Right lobe of liver (tissue), 4 donors: ENCODE data around the gene ACER1.

ENCODE experiments used
- POLR2A ChIP-seq: fragments of 450-650 bp; IDR thresholded peaks from one replicate; pipeline ENCODE4 v1.6.1; 2017; ENCODE audit warnings: antibody characterized with exemption, mild to moderate bottlenecking
- TF ChIP-seq, protein P1 (sequence below), 4 donors: fragments of 200-600 bp in 3 of 4; fragments of 450-650 bp in 1 of 4; IDR thresholded peaks; one replicate each; pipeline versions ENCODE4 v1.5.1 to v1.8.0; 2016 to 2022; ENCODE audit warnings: antibody characterized with exemption in 4 of 4, mild to moderate bottlenecking in 2 of 4
- donor health status: DM: no; HTN: no; CAD: no.
- donor health status: DM: no; HTN: no; CAD: no.
- donor health status: DM: no; HTN: yes; CAD: no.

DNA sequence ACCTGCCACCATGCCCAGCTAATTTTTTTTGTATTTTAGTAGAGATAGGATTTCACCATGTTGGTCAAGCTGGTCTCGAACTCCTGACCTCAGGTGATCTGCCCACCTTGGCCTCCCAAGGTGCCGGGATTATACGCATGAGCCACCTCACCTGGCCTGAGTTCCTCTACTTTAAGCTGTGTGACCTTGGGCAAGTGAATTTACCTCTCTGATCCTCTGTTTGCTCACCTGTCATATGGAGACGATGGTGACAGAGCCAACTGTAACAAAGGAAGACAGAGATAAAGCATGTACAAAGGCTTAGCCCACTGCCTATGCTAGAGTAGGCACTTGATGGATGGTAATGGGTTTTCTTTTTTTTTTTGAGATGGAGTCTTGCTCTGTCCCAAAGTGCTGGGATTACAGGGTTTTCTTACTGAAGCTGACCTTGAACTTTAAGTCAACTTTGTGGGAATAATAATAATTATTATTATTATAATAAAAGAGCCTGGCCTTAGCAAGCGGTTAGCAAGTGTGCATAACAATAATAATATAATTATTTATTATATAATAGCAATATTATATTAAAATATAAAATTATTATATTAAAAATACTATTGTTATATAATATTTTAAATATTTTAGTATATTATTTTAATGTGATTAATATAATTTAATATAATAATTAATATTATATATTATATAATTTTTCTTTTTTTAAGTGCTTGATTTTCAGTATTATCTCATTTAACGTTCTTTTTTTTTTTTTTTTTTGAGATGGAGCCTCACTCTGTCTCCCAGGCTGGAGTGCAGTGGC, 1.3 kb upstream of the ACER1 start:
- TF ChIP-seq, protein P1, sequence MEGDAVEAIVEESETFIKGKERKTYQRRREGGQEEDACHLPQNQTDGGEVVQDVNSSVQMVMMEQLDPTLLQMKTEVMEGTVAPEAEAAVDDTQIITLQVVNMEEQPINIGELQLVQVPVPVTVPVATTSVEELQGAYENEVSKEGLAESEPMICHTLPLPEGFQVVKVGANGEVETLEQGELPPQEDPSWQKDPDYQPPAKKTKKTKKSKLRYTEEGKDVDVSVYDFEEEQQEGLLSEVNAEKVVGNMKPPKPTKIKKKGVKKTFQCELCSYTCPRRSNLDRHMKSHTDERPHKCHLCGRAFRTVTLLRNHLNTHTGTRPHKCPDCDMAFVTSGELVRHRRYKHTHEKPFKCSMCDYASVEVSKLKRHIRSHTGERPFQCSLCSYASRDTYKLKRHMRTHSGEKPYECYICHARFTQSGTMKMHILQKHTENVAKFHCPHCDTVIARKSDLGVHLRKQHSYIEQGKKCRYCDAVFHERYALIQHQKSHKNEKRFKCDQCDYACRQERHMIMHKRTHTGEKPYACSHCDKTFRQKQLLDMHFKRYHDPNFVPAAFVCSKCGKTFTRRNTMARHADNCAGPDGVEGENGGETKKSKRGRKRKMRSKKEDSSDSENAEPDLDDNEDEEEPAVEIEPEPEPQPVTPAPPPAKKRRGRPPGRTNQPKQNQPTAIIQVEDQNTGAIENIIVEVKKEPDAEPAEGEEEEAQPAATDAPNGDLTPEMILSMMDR (IDR thresholded peaks at IDR 0.05): no peak
- no peak for TF ChIP-seq POLR2A
